K562 (cell line): ENCODE data around the gene ZNF487. TPM values are rescaled to one million over a fixed set of nuclear protein-coding genes. Genes with fewer than 3 reads are reported as not detected.

Experiments
- ASH1L ChIP-seq: fragments of 450-650 bp; IDR thresholded peaks from 2 replicates; pipeline ENCODE4 v1.6.1; 2018; ENCODE audit warnings: borderline replicate concordance, mild to moderate bottlenecking, low read depth; ENCODE audit not compliant: partially characterized antibody
- DACH1 ChIP-seq: fragments of 450-650 bp; IDR thresholded peaks from 2 replicates; pipeline ENCODE4 v1.6.1; 2018; ENCODE audit not compliant: partially characterized antibody
- FUS ChIP-seq: fragments of 200-400 bp; formaldehyde crosslinking; optimal IDR thresholded peaks from 2 replicates; pipeline ENCODE3; 2017; ENCODE audit warnings: low read depth, low read length
- KDM1A ChIP-seq, 2 experiments: fragments of 450-650 bp; IDR thresholded peaks; 2 replicates each; pipeline ENCODE4 v1.6.1; 2016; ENCODE audit warnings: mild to moderate bottlenecking in 2 of 2
- KDM5B ChIP-seq: fragments of 200-600 bp; sonication (generic); IDR thresholded peaks from 2 replicates; pipeline ENCODE4 v1.6.1; 2012; ENCODE audit warnings: low read depth, mild to moderate bottlenecking, moderate library complexity, low read length, control low read depth, inconsistent platforms; ENCODE audit not compliant: insufficient replicate concordance
- MED1 ChIP-seq: sonication (generic); formaldehyde crosslinking; IDR thresholded peaks from 2 replicates; pipeline ENCODE4 v1.8.1; 2023; ENCODE audit warnings: missing genetic modification reagents, borderline replicate concordance
- MYC ChIP-seq, 2 experiments: fragments of 250-450 bp in 1 of 2; sonication (Bioruptor Pico) in 1 of 2; IDR thresholded peaks; 2 replicates each; pipeline versions ENCODE4 v1.5.1 to v1.6.1; 2012 to 2021; ENCODE audit warnings: low read depth in 2 of 2, borderline replicate concordance in 1 of 2, improper control_type of control experiment in 1 of 2, low read length in 1 of 2, mild to moderate bottlenecking in 1 of 2, moderate library complexity in 1 of 2
- POLR3A ChIP-seq: IDR thresholded peaks from 2 replicates; pipeline ENCODE4 v1.6.1; 2011; ENCODE audit warnings: borderline replicate concordance, mild to moderate bottlenecking, moderate library complexity; ENCODE audit not compliant: insufficient read length, insufficient read depth; ENCODE audit errors: extremely low read depth
- PTBP1 ChIP-seq: fragments of 200-400 bp; formaldehyde crosslinking; IDR thresholded peaks from 2 replicates; pipeline ENCODE4 v1.6.1; 2017; ENCODE audit warnings: low read depth, low read length
- RBBP5 ChIP-seq: fragments of 200-600 bp; sonication (generic); IDR thresholded peaks from 2 replicates; pipeline ENCODE4 v1.6.1; 2012; ENCODE audit warnings: borderline replicate concordance, mild to moderate bottlenecking, low read length, control low read depth, inconsistent platforms; ENCODE audit not compliant: insufficient read depth, poor library complexity, severe bottlenecking
- SIN3A ChIP-seq, 2 experiments: fragments of 150-350 bp in 1 of 2; IDR thresholded peaks; 2 replicates each; pipeline ENCODE4 v1.6.1; 2011 to 2016; ENCODE audit warnings: borderline replicate concordance in 2 of 2, low read depth in 2 of 2, low read length in 2 of 2, mild to moderate bottlenecking in 2 of 2, moderate library complexity in 2 of 2; ENCODE audit not compliant: control insufficient read depth in 1 of 2
- SMARCA4 ChIP-seq: fragments of 450-650 bp; IDR thresholded peaks from 2 replicates; pipeline ENCODE4 v1.6.1; 2016
- VEZF1 ChIP-seq: fragments of 200-800 bp; sonication (Bioruptor generic); IDR thresholded peaks from 2 replicates; pipeline ENCODE4 v1.6.1; 2017; ENCODE audit warnings: missing genetic modification characterization, missing compliant biosample characterization
- XRCC4 ChIP-seq: IDR thresholded peaks from one replicate; pipeline ENCODE4 v1.6.1; 2011; ENCODE audit not compliant: insufficient read depth, insufficient read length; ENCODE audit errors: extremely low read depth
- ZNF175 ChIP-seq: fragments of 200-800 bp; sonication (Bioruptor generic); IDR thresholded peaks from 2 replicates; pipeline ENCODE4 v1.6.1; 2016; ENCODE audit warnings: low read depth, mild to moderate bottlenecking, missing genetic modification characterization, missing compliant biosample characterization
- ZNF224 ChIP-seq: sonication (generic); formaldehyde crosslinking; IDR thresholded peaks from 2 replicates; pipeline ENCODE4 v1.8.0; 2022; ENCODE audit warnings: mild to moderate bottlenecking, missing genetic modification reagents
- ZNF57 ChIP-seq: fragments of 450-650 bp; formaldehyde crosslinking; IDR thresholded peaks from 2 replicates; pipeline ENCODE4 v1.4.0; 2020; ENCODE audit warnings: mild to moderate bottlenecking, moderate library complexity
- ZNF668 ChIP-seq: fragments of 250-450 bp; sonication (Bioruptor Pico); IDR thresholded peaks from 2 replicates; pipeline ENCODE4 v1.8.0; 2022; ENCODE audit warnings: mild to moderate bottlenecking, inconsistent platforms
- ZNF76 ChIP-seq: fragments of 250-450 bp; sonication (Bioruptor Pico); IDR thresholded peaks from 2 replicates; pipeline ENCODE4 v1.4.0; 2020; ENCODE audit warnings: mild to moderate bottlenecking, moderate library complexity, borderline replicate concordance
- ZNF785 ChIP-seq: fragments of 250-450 bp; sonication (Bioruptor Pico); IDR thresholded peaks from 2 replicates; pipeline ENCODE4 v1.4.0; 2020; ENCODE audit warnings: mild to moderate bottlenecking
- polyA plus RNA-seq, 8 experiments: library from polyadenylated mRNA; depleted of rRNA in 4 of 8; stranded (reverse) in 5 of 8; unstranded in 3 of 8; fragments of >200 nt; fragmentation: Nextera tagmentation in 2 of 8; fragmentation: Illumina TruSeq in 1 of 8; extraction: Ambion mirVana in 2 of 8; extraction: Trizol in 1 of 8; gene quantifications; 2 replicates each; pipeline versions ENCODE4 v1.2.1 to v1.2.3, GENCODE V29; 2011 to 2014; ENCODE audit warnings: inconsistent platforms in 1 of 8, missing spikeins in 1 of 8
- total RNA-seq, 7 experiments: library from RNA; depleted of rRNA in 6 of 7; stranded (reverse); fragments of >200 nt in 6 of 7; fragmentation: Illumina TruSeq in 2 of 7; extraction: Trizol in 2 of 7; gene quantifications; 2 replicates each; pipeline versions ENCODE4 v1.2.1 to v1.2.3, GENCODE V29; 2011 to 2021; ENCODE audit warnings: low replicate concordance in 1 of 7

The ZNF487 gene
- total and polyA plus RNA-seq, 9 of the 15 experiments (the other 6 are each of a cell fraction or from before 2014, with no cell fraction given) = 1.9 to 6.5 (median 4.2) TPM

- TF ChIP-seq KDM5B (peak; percentile 30), ZNF668 (CRISPR knock-in tag) (no peak), VEZF1 (CRISPR knock-in tag) (peak; percentile 12), POLR3A (no peak), PTBP1 (no peak), KDM1A (IDR thresholded peaks at IDR 0.05) (no peak), ZNF76 (CRISPR knock-in tag) (no peak), ZNF57 (CRISPR knock-in tag) (no peak), SIN3A (IDR thresholded peaks at IDR 0.05; ENCODE audit: borderline replicate concordance in 2 of 2, control insufficient read depth in 1 of 2, low read depth in 2 of 2, low read length in 2 of 2) (0 out of 4 replicates have a peak, but pooled peaks of 1 of the 2 experiments have one; percentile 25), ZNF175 (CRISPR knock-in tag) (no peak), ZNF224 (no peak), MYC (IDR thresholded peaks at IDR 0.05; ENCODE audit: low read depth, low read length) (no peak), MYC (CRISPR knock-in tag; IDR thresholded peaks at IDR 0.05; ENCODE audit: borderline replicate concordance, low read depth) (peak; percentile 55; the same call in 1 of the 2 replicates), SMARCA4 (peak; percentile 63), RBBP5 (no peak), DACH1 (no peak), XRCC4 (no peak), FUS (no peak), ASH1L (no peak), MED1 (no peak), ZNF785 (CRISPR knock-in tag) (no peak)
These were observed 27.4 kb upstream of the ZNF487 start (continued) for GRCh38 chr10:43409385-43410109.
